SK-N-SH (cell line): ENCODE measurements around the gene RFX7. TPM values are rescaled to one million over a fixed set of nuclear protein-coding genes. Genes with fewer than 3 reads are reported as not detected.
A peak's percentile ranks its signal among the peaks of the same experiment; 100 is the strongest.

ENCODE experiments used
- CTCF ChIA-PET: fragments of 300-600, 350-600 bp; formaldehyde crosslinking; extraction: SDS; loops from one replicate; lab custom pipeline; 2021; lab: Yijun Ruan, JAX
- POLR2A ChIA-PET: fragments of 350-600 bp; sonication (Branson Sonifier 250); formaldehyde crosslinking; extraction: SDS; loops from one replicate; lab custom pipeline; 2020; ENCODE audit warnings: antibody characterized with exemption, inconsistent platforms; lab: Yijun Ruan, JAX
- DNase-seq: peaks from one replicate; pipeline ENCODE4 v3.0.0; 2012
- H2AFZ ChIP-seq: fragments of 200-600 bp; sonication (generic); 2 replicates; pipeline ENCODE4 v1.8.1; 2016; ENCODE audit warnings: antibody characterized with exemption, mild to moderate bottlenecking, low read depth
- H3F3A ChIP-seq: fragments of 200-600 bp; sonication (generic); replicated peaks from 2 replicates; pipeline ENCODE3; 2016; ENCODE audit warnings: antibody characterized with exemption, mild to moderate bottlenecking; ENCODE audit not compliant: insufficient read depth
- H3K27ac ChIP-seq, 2 experiments: fragments of 200-500 bp in 1 of 2; fragments of 200-600 bp in 1 of 2; sonication (Bioruptor generic) in 1 of 2; sonication (generic), shearing (Covaris generic) in 1 of 2; 2 replicates each; pipeline versions ENCODE4 v1.5.1 to v1.6.1; 2014 to 2016; ENCODE audit warnings: low read depth in 2 of 2, inconsistent platforms in 1 of 2, low read length in 1 of 2, mild to moderate bottlenecking in 1 of 2, mixed read lengths in 1 of 2
- H3K27me3 ChIP-seq: fragments of 200-600 bp; sonication (generic), shearing (Covaris generic); 2 replicates; pipeline ENCODE4 v1.6.1; 2016; ENCODE audit warnings: mixed run types; ENCODE audit not compliant: insufficient read depth
- H3K36me3 ChIP-seq, 2 experiments: fragments of 200-500 bp in 1 of 2; fragments of 200-600 bp in 1 of 2; sonication (Bioruptor generic) in 1 of 2; sonication (generic) in 1 of 2; replicated peaks in 1 of 2; 2 replicates each; pipeline versions ENCODE3 to v1.5.1; 2014 to 2016; ENCODE audit warnings: low read length in 1 of 2, mild to moderate bottlenecking in 1 of 2; ENCODE audit not compliant: insufficient read depth in 2 of 2, control insufficient read depth in 1 of 2
- H3K4me1 ChIP-seq, 2 experiments: fragments of 200-500 bp in 1 of 2; fragments of 200-600 bp in 1 of 2; sonication (Bioruptor generic) in 1 of 2; sonication (generic), shearing (Covaris generic) in 1 of 2; 2 replicates each; pipeline versions ENCODE4 v1.5.1 to v1.6.1; 2014 to 2016; ENCODE audit warnings: low read depth in 1 of 2, low read length in 1 of 2, mixed run types in 1 of 2; ENCODE audit not compliant: insufficient read depth in 2 of 2, control insufficient read depth in 1 of 2
- H3K4me2 ChIP-seq: fragments of 200-600 bp; sonication (generic), shearing (Covaris generic); 2 replicates; pipeline ENCODE4 v1.6.1; 2017; ENCODE audit warnings: mixed run types
- H3K4me3 ChIP-seq, 2 experiments: fragments of 200-500 bp in 1 of 2; fragments of 200-600 bp in 1 of 2; sonication (Bioruptor generic) in 1 of 2; sonication (generic), shearing (Covaris generic) in 1 of 2; 2 replicates each; pipeline versions ENCODE4 v1.5.1 to v1.8.1; 2014 to 2016; ENCODE audit warnings: low read depth in 2 of 2, inconsistent platforms in 1 of 2, low read length in 1 of 2, mild to moderate bottlenecking in 1 of 2, mixed read lengths in 1 of 2, moderate library complexity in 1 of 2
- H3K79me2 ChIP-seq: fragments of 200-600 bp; sonication (generic); 2 replicates; pipeline ENCODE4 v1.8.1; 2017; ENCODE audit warnings: mild to moderate bottlenecking; ENCODE audit not compliant: insufficient read depth
- H3K9ac ChIP-seq: fragments of 200-600 bp; sonication (generic); 2 replicates; pipeline ENCODE4 v1.6.1; 2017; ENCODE audit warnings: mixed run types
- H3K9me2 ChIP-seq: fragments of 200-600 bp; sonication (generic); 2 replicates; pipeline ENCODE4 v1.6.1; 2017; ENCODE audit warnings: mixed run types
- H3K9me3 ChIP-seq: fragments of 200-600 bp; sonication (generic); 2 replicates; pipeline ENCODE4 v1.6.1; 2017; ENCODE audit warnings: mixed run types, mild to moderate bottlenecking, moderate library complexity
- H4K20me1 ChIP-seq: fragments of 200-600 bp; sonication (generic); 2 replicates; pipeline ENCODE4 v1.6.1; 2017; ENCODE audit warnings: mild to moderate bottlenecking, mixed run types; ENCODE audit not compliant: insufficient read depth
- EP300 ChIP-seq, 2 experiments: IDR thresholded peaks; 2 replicates each; pipeline versions ENCODE4 v1.4.0 to v1.6.1; 2012; ENCODE audit warnings: borderline replicate concordance in 1 of 2, low read depth in 1 of 2, low read length in 1 of 2
- FOXM1 ChIP-seq: IDR thresholded peaks from 2 replicates; pipeline ENCODE4 v1.4.0; 2012; ENCODE audit warnings: low read depth, mild to moderate bottlenecking
- GABPA ChIP-seq: IDR thresholded peaks from 2 replicates; pipeline ENCODE4 v1.4.0; 2012; ENCODE audit warnings: low read depth, mild to moderate bottlenecking
- GATA2 ChIP-seq: sonication (generic); formaldehyde crosslinking; IDR thresholded peaks from 2 replicates; pipeline ENCODE4 v1.5.0; 2020; ENCODE audit warnings: mild to moderate bottlenecking, missing genetic modification reagents
- IRF3 ChIP-seq: fragments of 150-350 bp; IDR thresholded peaks from 2 replicates; pipeline ENCODE4 v1.6.1; 2016; ENCODE audit warnings: mild to moderate bottlenecking, low read depth, low read length
- JUND ChIP-seq: IDR thresholded peaks from 2 replicates; pipeline ENCODE4 v1.4.0; 2012
- MEF2A ChIP-seq: IDR thresholded peaks from 2 replicates; pipeline ENCODE4 v1.4.0; 2012; ENCODE audit warnings: low read depth, borderline replicate concordance
- NFIC ChIP-seq: IDR thresholded peaks from 2 replicates; pipeline ENCODE4 v1.4.0; 2012; ENCODE audit warnings: borderline replicate concordance
- NRF1 ChIP-seq: IDR thresholded peaks from 2 replicates; pipeline ENCODE4 v1.6.1; 2012; ENCODE audit warnings: low read depth, mild to moderate bottlenecking, low read length
- POLR2AphosphoS5 ChIP-seq: IDR thresholded peaks from 2 replicates; pipeline ENCODE4 v1.6.1; 2012; ENCODE audit warnings: low read depth, low read length
- RCOR1 ChIP-seq: fragments of 150-350 bp; IDR thresholded peaks from 2 replicates; pipeline ENCODE4 v1.6.1; 2017; ENCODE audit warnings: antibody characterized with exemption, low read length
- SMC3 ChIP-seq: IDR thresholded peaks from 2 replicates; pipeline ENCODE4 v1.6.1; 2012; ENCODE audit warnings: low read depth, low read length, improper control_type of control experiment
- YY1 ChIP-seq: IDR thresholded peaks from 2 replicates; pipeline ENCODE4 v1.4.0; 2012; ENCODE audit warnings: low read depth, mild to moderate bottlenecking
- WGBS: methylation state at CpG from one replicate; pipeline ENCODE4 v1.1.6; 2017; ENCODE audit warnings: low lambda C conversion rate; 5-methylcytosine and 5-hydroxymethylcytosine counted together
- polyA plus RNA-seq, 3 experiments: library from polyadenylated mRNA; depleted of rRNA; stranded (reverse); fragments of >200 nt; gene quantifications; 2 replicates each; pipeline ENCODE4 v1.2.3, GENCODE V29; 2012
- TF ChIP-seq, protein P1 (sequence below): IDR thresholded peaks from 2 replicates; pipeline ENCODE4 v1.4.0; 2012; ENCODE audit warnings: low read depth, borderline replicate concordance
- TF ChIP-seq, protein P2 (sequence below): IDR thresholded peaks from 2 replicates; pipeline ENCODE4; 2012
- TF ChIP-seq, protein P3 (sequence below): fragments of 150-350 bp; IDR thresholded peaks from 2 replicates; pipeline ENCODE4 v1.6.1; 2017; ENCODE audit warnings: antibody characterized with exemption, low read length, low read depth, borderline replicate concordance

RFX7 gene
- polyA plus RNA-seq, 1 of the 3 experiments (the other 2 are of a cell fraction) = 2.7 TPM

- CTCF ChIA-PET = no interaction called here
- 90% methylated on average over 4 of the region's 4 CpGs for WGBS
- TF ChIP-seq NRF1 (no peak), POLR2AphosphoS5 (no peak), RCOR1 (no peak), MEF2A (no peak), GATA2 (no peak), NFIC (no peak), IRF3 (no peak), FOXM1 (no peak), EP300 (IDR thresholded peaks at IDR 0.05; ENCODE audit: borderline replicate concordance in 1 of 2, low read depth in 1 of 2, low read length in 1 of 2) (no peak), JUND (no peak), YY1 (no peak), GABPA (no peak), SMC3 (no peak)
- TF ChIP-seq, protein P1, sequence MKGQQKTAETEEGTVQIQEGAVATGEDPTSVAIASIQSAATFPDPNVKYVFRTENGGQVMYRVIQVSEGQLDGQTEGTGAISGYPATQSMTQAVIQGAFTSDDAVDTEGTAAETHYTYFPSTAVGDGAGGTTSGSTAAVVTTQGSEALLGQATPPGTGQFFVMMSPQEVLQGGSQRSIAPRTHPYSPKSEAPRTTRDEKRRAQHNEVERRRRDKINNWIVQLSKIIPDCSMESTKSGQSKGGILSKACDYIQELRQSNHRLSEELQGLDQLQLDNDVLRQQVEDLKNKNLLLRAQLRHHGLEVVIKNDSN = no peak
- TF ChIP-seq, protein P2, sequence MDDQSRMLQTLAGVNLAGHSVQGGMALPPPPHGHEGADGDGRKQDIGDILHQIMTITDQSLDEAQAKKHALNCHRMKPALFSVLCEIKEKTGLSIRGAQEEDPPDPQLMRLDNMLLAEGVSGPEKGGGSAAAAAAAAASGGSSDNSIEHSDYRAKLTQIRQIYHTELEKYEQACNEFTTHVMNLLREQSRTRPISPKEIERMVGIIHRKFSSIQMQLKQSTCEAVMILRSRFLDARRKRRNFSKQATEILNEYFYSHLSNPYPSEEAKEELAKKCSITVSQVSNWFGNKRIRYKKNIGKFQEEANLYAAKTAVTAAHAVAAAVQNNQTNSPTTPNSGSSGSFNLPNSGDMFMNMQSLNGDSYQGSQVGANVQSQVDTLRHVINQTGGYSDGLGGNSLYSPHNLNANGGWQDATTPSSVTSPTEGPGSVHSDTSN = no peak
- TF ChIP-seq, protein P3, sequence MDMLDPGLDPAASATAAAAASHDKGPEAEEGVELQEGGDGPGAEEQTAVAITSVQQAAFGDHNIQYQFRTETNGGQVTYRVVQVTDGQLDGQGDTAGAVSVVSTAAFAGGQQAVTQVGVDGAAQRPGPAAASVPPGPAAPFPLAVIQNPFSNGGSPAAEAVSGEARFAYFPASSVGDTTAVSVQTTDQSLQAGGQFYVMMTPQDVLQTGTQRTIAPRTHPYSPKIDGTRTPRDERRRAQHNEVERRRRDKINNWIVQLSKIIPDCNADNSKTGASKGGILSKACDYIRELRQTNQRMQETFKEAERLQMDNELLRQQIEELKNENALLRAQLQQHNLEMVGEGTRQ = no peak
Observed at GRCh38 chr15:56038707-56039106, 205.0 kb downstream of the RFX7 start.

More at GRCh38 chr15:56038707-56039106, 205.0 kb downstream of the RFX7 start:
- no peak overlapping the region for H3K4me3 ChIP-seq
- H3K9me2 ChIP-seq = no peaks in the 10 kb centered on the region
- peaks cover 0 to 19% of the 10 kb centered on the region in 2 experiments; a peak in 3 of 4 replicates for H3K4me1 ChIP-seq
- H4K20me1 ChIP-seq = no peaks in the 10 kb centered on the region
- POLR2A ChIA-PET = no interaction called here
- peaks cover 22% of the 10 kb centered on the region for H3F3A ChIP-seq
- H3K4me2 ChIP-seq = no peak overlapping the region
- peak overlapping the region in 1 of 2 experiments; percentile 37; a peak in 2 of 4 replicates for H3K27ac ChIP-seq
- H3K9me3 ChIP-seq = no peaks in the 10 kb centered on the region
- no peak overlapping the region for H3K9ac ChIP-seq
- H3K36me3 ChIP-seq = no peaks in the 10 kb centered on the region
- no peaks in the 10 kb centered on the region for H3K79me2 ChIP-seq
- no peaks in the 10 kb centered on the region for H3K27me3 ChIP-seq
- H2AFZ ChIP-seq = no peak overlapping the region
- no peak for DNase-seq
